PC-9 (cell line): ENCODE measurements around the gene DISP3.

ENCODE experiments used
- CTCF ChIP-seq: fragments of 200-600 bp; sonication (generic); conservative IDR thresholded peaks from 2 replicates; pipeline ENCODE4 v1.6.1; 2017; ENCODE audit warnings: mixed run types, antibody characterized with exemption, mild to moderate bottlenecking, moderate library complexity
- EZH2 ChIP-seq: fragments of 200-600 bp; sonication (generic); IDR thresholded peaks from 2 replicates; pipeline ENCODE4 v1.8.0; 2017; ENCODE audit warnings: antibody characterized with exemption, low read depth

- TF ChIP-seq CTCF (no peak), EZH2 (no peak)
Measured at GRCh38 chr1:11541956-11542355, 63.0 kb downstream of the DISP3 start.
